Renal cortex interstitium (tissue), 11 donors: Measurements from ENCODE around the gene ZNF438. TPM values are rescaled to one million over a fixed set of nuclear protein-coding genes. Genes with fewer than 3 reads are reported as not detected.

ENCODE experiments used
- DNase-seq, 11 donors: peaks; one replicate each; pipeline ENCODE4 v3.0.0-alpha.2; 2013; ENCODE audit warnings: low read depth in 9 of 11, low spot score in 4 of 11; ENCODE audit errors: extremely low read depth in 1 of 11
- polyA plus RNA-seq, 3 donors: library from polyadenylated mRNA; unstranded; fragments of 120-200 nt; gene quantifications; one replicate each; pipeline ENCODE4 v1.2.1, GENCODE V29; 2013; ENCODE audit not compliant: insufficient read length in 3 of 3

Gene ZNF438
- polyA plus RNA-seq, 3 donors: 6.7 to 8.8 (median 6.9) TPM

DNA sequence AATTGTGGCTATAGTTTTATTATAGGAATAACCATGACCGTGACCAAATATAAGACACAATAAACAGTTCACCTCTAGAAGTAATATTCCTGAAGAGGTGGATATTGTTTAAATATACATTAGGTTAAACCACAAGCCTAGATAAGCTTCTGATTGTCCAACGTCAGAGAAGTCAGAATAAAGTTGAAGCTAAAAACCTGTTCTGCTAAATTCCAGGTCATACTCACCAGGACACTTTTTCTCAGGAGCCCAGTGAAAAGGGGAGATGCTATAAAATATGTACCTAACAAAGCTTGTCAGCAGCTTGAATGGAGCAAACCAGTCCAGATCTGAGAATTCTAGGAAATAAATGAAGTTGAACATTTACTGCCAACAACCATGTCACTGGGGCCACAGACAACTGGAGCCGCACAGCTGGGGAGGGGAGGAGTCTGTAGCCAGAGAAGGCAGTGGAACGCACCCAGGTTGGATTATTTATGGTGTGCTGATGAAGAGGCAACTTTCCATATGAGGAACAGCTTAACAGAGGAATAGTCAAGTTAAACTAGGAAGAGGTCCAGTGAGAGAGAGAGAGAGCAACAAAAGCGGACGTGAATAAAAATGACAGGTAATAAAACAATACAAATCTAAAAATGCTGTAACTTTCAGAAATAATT is 191.1 kb downstream of the ZNF438 start:
- DNase-seq: peak in 2 of 11 donors; percentile 32 to 47

DNA sequence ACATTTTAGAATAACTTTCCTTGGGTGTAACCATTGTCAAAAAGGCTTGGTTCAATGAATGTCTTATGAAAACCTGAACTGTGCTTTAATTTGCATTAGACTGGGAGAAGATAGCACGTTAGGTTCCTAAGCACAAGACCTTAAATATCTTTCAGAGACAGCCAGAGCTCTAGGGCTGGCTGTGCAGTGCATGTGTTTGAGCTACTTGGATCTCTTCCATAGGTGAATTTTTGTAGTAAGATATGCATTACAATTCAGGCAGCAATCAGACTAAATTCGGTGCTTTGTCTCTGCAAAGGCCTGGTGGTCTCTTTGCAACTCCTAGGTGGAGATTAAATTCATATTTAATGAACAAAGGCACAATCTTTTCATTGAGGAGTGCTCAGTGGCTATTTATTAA is 192.0 kb downstream of the ZNF438 start:
- DNase-seq: no peak

DNA sequence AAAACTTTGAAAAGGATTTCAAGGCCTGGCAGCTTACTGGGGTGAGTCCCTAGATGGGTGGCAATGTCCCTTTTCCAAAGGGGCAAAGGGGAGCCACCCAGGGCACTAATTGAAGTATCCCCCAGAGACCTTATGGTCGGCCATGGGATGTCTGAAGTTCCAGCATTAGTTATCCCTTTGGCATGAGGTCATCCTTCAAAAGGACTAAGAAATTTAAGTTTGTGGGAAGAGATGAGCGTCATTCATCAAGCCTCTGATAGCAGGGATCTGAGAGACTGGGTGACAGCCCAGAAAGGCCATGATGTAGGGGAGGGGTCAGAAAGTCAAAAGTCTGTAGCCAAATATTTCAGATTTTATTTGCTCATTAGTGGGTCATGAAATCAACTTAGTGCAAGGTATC is 195.3 kb downstream of the ZNF438 start:
- no peak for DNase-seq

DNA sequence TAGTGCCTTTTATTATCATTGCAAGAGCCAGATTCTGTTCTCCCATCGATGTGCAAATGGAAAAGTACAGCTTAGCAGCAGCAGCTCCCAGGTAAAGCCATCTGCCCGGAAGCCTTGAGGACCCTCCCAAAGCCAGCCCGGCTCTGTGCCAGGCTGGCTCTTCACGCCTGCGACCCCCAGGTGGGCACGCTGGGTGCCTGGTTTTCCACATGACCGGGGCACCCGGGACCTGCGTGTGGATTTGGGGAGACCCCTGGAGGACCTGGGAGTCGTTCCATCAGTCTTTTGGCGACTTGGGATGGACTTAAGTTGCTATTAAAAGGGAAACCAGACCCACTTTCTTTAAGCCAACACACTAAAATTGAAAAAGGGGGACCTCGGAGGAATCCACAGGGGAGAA is 196.5 kb downstream of the ZNF438 start:
- no peak for DNase-seq

DNA sequence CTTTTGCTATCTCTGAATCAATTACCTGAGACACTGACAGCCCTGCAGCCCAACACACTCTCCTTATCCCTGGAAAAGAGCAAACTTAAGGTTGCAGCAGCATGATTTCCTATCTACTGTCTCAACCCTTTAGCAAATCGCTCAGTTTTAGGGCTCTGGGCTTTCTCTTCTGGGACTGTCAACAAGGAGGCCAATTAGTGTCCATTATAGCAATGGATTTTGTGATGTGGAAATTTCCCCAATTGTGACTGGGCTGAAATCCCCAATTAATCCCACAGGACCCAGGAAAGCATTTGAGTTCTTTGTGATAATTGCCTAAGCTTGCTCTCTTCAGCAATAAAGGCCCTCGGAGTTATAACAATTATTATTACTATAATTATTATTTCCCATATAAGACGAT is 197.0 kb downstream of the ZNF438 start:
- no peak for DNase-seq

DNA sequence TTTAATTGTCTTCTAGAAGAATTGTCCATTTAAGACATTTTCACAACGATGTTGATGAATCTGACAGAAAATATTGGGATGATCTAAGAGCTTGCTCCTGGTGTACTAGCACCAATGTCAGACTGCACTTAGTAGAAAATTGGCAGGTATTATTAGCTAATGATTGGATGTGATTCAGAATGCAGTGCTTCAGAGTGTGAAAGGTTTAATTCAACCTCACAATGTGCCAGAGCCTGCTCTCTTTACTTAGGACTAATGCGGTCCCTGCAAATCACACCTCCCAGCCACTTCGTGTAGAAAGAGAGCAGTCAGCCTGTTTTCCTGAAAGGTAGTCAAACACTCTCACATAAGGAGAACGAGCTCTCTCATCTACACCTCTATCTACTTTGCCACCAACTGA is 197.5 kb downstream of the ZNF438 start:
- no peak for DNase-seq

DNA sequence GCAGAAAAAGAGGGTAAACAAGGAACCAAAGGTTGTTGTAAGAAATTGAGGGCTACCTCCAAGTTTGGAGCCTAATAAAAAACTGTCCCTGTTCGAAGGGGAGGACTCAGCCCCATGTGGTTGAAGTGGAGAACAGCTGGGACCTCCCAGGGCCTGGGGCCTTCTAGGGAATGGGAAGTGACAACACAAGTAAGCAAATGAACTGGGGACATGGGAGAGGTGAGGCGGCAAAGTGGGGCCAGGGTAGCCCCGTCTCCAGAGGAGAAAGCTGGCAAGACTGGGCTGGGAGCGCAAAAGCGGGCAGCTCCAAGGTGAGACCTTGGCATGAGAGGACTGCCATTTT is 198.1 kb downstream of the ZNF438 start:
- DNase-seq: no peak

DNA sequence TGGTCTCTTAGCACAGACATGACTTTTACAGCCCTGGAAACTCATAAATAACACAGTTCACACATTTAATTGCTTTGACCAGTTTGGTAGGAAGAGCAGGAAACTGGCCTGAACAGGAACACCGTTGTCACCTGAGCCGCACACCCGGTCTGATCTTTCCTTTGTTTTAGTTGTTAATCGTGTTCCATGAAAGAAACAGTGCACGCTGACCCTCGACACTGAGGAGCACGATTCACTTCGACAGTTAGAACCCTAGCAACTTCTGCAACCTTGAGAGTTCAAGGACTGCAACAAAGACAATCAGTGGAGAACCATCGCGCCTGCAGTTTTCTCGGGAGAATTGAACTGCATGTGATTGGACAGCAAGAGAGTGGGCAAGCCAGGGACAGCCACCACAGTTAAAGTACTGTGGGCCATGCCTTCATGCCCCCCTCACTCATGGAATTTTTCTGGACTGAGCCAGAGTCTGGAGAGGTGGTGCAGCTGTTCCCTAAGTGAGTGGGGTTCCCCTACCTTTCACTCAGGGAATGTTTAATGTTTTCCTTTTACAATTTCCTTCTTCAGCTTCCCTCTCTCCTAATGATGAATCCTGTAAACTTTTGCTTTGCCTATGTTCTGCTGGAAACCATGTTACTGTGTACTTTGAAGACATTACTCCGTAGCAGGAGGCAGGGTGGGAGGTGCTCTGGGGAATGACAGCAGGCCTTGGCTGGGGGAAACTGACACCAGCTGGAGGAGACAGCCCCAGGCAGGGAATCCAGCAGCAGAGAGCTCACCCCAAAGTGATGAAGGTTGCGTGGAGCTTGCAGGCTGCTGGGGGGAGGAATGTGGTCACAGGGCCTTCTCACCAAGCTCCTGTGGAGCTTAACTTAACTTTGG is 198.7 kb downstream of the ZNF438 start:
- no peak for DNase-seq

DNA sequence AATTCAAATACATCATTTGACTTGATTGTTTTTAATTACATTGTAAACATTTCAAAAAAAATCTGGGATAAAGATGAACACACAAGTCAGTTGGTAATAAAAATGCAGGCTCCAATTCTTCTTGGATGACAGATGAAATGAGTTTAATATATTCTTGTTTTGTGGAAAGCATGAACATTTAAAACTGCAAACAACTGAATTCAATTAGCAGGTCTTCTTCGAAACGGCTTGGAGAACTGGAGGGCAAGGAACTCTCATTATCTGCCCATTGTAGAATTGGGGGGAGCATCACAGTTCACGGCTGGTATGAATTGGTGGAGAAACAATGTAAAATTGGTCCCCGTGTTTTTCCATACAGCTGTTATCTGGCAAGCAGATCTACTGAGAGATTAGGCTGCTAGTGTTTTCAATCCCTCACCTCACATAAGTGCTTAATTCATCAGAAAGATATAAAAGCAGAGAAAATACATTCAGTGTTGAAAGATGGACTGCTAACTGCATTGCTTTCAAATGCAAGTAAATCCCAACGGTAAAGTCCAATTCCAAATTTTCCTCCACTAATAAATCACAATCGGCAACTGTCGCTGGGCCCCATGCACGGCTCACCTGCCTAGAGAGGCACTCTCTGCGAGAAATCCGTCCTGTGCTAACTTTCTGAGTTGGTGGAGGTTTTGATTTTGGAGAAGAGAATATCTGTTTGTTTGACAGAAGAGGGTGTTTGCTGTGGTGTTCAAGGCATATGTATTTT is 199.5 kb downstream of the ZNF438 start:
- DNase-seq: no peak

DNA sequence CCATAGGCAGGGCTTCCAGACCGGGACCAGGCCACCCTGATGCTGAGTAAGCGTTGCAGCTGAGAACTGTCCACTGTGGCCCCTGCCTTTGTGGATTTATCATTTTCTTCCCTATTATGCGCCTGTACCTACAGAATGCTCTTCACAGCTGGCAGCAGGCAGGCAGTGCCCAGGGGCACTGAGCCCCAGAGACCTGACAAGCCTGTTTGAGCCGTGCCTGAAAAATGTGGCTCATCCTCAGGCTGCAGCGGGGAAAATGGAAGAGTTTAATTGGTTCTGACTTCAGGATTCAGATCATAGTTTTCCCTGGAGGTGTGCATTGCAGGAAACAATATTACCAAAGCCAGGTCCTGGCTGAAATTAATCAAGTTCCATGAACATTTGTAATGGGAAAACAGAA is 200.2 kb downstream of the ZNF438 start:
- no peak for DNase-seq

DNA sequence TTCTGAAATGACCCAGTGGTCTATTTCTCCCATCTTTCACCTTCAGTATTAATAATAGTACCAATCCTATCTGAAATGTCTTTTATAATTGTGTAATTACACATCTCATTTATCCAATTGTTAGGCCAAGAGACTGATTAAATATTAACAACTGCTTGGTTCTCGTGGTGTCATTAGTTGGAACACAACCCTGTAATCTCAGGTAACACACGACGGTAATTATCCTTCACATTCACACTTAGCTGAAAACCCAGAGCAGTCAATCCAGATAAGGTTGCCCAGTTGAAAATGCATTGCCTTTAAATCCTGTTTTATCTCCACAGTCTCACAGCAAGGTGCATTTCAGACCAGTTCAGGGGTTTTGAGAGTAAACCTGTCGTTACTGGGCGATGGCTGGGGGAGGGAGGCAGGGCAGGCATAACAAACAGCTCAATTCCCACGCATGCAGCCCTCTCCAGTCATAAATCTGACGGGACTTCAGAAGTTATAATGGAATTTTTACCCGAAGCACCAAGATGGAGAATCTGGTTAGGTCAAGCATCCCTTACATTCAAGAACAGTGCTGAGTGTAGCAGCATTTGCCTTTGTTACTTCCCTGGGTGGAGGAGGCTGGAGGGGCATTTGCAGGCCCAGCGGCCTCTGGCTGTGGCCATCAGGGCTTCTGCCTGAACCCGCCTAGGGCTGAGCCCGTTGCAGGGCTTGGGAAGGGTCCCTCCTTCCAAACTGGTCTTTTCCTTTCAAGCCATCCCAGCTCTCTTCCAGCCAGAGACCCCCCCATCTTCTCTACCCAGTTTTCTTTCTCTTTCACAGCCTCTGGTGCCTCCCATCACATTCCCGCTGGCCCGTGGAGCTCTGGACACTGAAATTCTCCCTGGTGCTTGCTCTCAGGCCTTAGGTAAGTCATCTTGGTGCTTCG is 201.1 kb downstream of the ZNF438 start:
- no peak for DNase-seq

DNA sequence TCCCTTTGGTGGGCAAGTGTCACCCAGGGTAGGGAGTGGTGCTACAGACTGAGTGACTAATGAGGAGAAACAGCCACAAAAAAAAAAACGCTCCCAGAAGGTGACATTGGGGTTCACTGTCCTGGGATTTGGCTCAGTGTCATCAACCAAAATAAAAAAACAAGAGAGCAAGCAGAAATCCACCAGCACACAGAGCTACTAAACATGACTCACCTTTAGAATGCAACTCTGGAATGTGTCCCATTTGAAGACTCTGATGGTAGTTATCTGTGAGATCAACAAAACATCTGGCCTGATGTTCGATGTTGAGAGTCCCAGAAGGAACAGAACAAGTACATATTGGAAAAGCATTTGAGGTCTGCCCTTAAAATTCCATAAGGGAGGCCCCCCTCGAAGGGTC is 201.8 kb downstream of the ZNF438 start:
- no peak for DNase-seq

DNA sequence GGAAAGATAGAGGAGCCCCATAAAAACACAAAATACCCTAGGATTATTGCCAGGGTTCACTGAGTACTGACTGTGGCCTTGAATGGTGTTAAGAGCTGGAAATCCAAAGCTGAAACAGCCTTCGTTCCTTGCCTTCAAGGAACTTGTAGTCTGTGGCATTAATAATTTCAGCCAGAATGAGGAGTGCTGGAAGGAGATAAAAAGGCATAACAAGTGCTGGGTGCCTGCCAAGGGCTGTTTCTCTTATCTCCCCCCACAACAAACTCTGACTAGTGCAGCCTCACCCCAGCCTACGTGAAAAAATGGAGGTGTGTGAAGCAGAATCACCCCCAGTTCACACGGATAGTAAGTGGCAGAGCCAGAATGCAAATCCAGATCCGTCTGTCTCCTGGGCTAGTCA is 203.0 kb downstream of the ZNF438 start:
- DNase-seq: no peak

DNA sequence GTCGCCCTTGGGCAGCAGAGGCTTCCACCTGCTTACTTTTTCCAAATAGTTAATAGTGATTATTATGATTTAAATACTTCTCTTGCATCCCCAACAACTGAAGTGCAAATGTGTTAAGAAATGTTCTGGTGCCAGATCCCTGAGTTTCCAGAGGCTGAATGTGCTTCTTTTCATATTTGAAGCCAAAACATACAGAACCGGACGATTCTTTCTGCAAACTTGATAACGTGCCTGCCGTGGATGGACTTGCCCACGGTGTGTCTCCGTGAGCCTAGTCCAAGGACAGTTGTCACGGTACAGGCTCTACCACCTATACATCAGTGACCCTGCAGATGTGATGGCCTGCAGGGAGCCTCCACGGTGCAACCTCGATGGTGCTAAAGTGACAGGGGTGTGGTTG is 203.5 kb downstream of the ZNF438 start:
- DNase-seq: no peak

DNA sequence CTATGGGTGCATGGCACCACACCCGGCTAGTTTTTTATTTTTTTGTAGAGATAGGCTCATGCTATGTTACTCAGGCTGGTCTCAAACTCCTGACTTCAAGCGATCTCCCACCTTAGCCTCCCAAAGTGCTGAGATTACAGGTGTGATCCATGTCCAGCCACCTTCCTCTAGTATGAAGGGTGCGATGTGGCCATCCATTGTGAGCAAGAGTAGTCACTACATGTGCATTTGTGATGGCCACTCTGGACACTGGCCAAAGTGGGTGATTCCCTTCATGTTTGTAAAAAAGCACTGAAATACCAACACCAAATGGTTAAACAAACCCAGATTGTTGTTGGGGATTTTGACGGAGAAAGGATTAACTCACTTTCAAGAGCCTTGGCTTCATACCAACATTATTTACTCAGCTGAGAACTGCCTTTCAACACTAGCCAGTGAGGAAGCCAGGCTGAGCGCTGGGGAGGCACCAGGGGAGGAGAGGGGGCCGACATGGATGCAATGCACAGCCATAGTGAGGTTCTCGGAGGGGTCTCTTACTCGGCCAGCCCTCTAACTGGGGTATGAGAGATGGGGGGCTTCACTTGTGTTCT is 204.0 kb downstream of the ZNF438 start:
- DNase-seq: no peak

DNA sequence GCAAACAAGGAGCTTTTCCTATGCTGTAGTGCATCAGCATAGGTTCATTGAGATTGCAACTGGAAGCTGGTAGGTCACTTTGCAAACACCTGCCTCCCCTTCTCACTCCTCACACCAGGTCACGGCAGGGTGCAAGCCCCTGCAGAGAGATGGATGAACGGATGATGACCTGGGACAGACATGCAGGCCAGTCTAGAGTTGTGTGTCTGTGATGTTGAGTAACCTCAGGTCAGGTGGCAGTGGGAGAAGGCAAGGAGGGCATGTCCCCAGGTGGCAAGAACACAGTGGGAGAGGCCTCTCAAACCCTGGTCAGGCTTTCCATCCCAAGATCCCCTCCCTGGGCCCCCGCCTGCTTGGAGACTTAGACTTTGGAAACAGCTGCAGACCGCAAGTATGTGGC is 205.0 kb downstream of the ZNF438 start:
- DNase-seq: no peak

DNA sequence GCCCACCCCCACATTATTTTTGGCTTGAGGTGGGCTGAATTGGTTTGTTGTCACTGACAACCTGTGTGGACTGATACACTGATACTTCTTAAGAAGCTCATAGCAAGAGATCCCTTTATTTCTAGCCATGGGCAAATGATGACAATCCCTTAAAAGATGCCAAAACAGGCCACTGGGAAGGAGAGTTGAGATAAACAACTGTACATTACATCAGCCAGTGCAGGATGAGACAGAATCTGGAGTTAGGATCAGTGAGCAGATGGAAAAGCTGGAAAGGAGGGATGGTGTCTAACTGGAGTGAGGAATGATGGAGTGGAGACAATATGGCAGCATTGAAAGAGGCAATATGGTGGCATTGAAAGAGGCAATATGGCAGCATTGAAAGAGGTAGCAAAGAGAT is 206.2 kb downstream of the ZNF438 start:
- no peak for DNase-seq

DNA sequence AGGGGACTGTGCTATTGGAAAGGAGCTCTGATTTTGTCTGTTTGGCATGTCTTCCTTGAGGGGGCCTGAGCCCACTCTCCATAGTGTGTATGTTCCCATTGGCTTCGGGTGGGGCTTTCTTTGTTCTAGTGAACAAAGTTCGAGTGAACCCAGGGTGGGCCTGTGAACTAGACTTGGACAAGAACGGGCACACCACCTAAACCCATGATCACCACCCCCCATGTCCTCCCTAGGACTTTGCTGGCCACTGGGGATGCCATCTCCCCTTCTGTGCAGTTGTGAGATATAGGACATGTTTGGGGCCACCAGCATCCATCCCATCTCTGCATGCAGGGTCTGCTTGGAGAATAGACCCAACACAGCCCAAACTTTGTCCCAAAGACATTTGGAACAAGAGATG is 206.6 kb downstream of the ZNF438 start:
- DNase-seq: no peak

DNA sequence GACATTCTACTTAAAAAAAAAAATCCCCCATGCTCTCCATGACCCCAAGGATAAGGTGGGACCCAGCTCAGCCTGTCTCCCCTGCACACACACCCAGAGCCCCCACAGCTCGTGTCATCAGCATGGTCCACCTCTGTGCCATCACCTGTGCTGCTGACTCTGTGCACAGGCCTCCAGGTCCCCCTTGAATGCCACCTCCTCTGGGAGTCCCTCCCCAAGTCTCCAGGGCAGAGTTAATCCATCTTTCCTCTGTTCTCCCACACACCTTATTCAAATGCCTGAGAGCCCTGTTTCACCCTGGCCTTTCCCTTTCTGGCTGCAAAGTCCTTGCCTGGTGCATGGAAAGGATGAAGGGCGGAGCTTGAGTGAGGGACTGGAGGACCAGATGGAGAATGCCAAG is 208.0 kb downstream of the ZNF438 start:
- no peak for DNase-seq
